Astrocyte (in vitro differentiated cells and primary cell): Measurements from ENCODE around the gene YTHDF1.

Source experiments
- EZH2 ChIP-seq: IDR thresholded peaks from 2 replicates; pipeline ENCODE4 v1.6.1; 2012; ENCODE audit warnings: mild to moderate bottlenecking, low read length, inconsistent platforms; ENCODE audit not compliant: insufficient read depth
- TF ChIP-seq, protein P1 (sequence below): IDR thresholded peaks from 2 replicates; pipeline ENCODE4 v1.5.1; 2011; ENCODE audit warnings: low read depth, mild to moderate bottlenecking, inconsistent platforms, low read length, moderate library complexity; ENCODE audit not compliant: insufficient read depth

DNA sequence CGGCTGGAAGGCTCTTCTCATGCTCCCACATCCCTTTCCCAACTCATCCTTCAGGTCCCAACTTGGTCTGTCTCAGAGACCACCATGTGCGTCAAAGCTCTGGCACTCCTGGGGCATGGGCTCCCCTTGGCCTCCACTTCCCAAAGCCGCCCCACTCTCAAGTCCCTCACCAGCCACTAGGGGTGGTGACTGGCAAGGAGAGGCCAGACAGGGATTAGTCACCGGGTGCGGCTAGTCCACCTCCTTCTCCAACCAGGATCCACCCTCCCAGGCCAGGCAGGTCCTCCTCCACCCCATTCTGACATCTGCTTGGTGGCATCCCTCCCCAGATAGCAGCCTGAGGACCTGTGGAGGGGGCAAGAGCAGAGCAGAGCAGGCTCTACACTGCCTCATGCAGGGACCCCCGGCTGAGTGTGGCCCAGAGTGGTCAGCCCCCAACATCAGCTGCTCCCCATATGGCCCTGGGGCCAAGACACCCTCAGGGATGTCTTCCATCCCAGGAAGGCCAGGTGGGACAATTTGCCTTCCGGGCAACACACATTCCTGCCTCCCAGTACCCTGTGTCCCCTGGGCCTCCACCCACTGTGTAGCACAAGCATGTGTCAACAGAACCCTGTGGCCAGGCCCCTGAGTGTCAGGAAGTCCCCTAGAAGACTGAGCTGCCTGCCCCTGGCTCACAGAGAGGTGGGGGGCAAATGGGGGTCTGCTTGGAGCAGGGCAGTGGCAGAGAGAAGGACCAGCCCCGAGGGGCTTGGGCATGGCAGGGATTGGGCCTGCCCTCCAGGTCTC lies 29.2 kb downstream of the YTHDF1 start:
- TF ChIP-seq, protein P1, sequence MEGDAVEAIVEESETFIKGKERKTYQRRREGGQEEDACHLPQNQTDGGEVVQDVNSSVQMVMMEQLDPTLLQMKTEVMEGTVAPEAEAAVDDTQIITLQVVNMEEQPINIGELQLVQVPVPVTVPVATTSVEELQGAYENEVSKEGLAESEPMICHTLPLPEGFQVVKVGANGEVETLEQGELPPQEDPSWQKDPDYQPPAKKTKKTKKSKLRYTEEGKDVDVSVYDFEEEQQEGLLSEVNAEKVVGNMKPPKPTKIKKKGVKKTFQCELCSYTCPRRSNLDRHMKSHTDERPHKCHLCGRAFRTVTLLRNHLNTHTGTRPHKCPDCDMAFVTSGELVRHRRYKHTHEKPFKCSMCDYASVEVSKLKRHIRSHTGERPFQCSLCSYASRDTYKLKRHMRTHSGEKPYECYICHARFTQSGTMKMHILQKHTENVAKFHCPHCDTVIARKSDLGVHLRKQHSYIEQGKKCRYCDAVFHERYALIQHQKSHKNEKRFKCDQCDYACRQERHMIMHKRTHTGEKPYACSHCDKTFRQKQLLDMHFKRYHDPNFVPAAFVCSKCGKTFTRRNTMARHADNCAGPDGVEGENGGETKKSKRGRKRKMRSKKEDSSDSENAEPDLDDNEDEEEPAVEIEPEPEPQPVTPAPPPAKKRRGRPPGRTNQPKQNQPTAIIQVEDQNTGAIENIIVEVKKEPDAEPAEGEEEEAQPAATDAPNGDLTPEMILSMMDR = no peak
- no peak for TF ChIP-seq EZH2
